K562 (cell line): ENCODE results near the gene LMO7. TPM values are rescaled to one million over a fixed set of nuclear protein-coding genes. Genes with fewer than 3 reads are reported as not detected.

ENCODE experiments used
- ATAC-seq: fragments of 200-7000 bp; cut with Tn5 transposase; 3 replicates; pipeline ENCODE4 v1.9.1; 2020; ENCODE audit warnings: moderate library complexity
- BruUV-seq: library from RNA; stranded (reverse); fragments of 400-500 nt; replicated peaks from 2 replicates; lab custom pipeline; 2021; lab: Mats Ljungman, UMichigan
- CTCF ChIA-PET: fragments of 300-600 bp; formaldehyde crosslinking; extraction: SDS; loops from one replicate; lab custom pipeline; 2021; ENCODE audit warnings: low intra/inter-chr PET ratio; lab: Yijun Ruan, JAX
- POLR2A ChIA-PET: fragments of 300-600, 350-650 bp; sonication (Branson Sonifier 250); formaldehyde crosslinking; extraction: SDS; loops from one replicate; lab custom pipeline; 2021; ENCODE audit warnings: antibody characterized with exemption, inconsistent platforms; lab: Yijun Ruan, JAX
- DNase-seq, 4 experiments: peaks; one replicate each; pipeline versions ENCODE4 v3.0.0 to v3.0.0-alpha.2; 2011 to 2018; ENCODE audit warnings: low spot score in 3 of 4, mixed read lengths in 3 of 4; ENCODE audit errors: extremely low read depth in 1 of 4
- FAIRE-seq: peaks from 2 replicates; lab custom pipeline; 2011; peaks lifted over from hg19 to GRCh38; lab: Jason Lieb, UNC
- H2AFZ ChIP-seq: 2 replicates; pipeline ENCODE4 v1.6.0; 2011; ENCODE audit warnings: low read depth, low read length, control low read depth, inconsistent platforms
- H3K27ac ChIP-seq: fragments of 200-600 bp; 3 replicates; pipeline ENCODE4 v1.8.0; 2011; ENCODE audit warnings: low read depth, mild to moderate bottlenecking, control low read depth, inconsistent platforms, low read length, moderate library complexity, mixed read lengths; ENCODE audit errors: extremely low read depth
- H3K27me3 ChIP-seq, 2 experiments: fragments of 300-600 bp in 1 of 2; 2 replicates in 1 of 2; 3 replicates in 1 of 2; pipeline versions ENCODE4 v1.6.0 to v1.8.0; 2011; ENCODE audit warnings: inconsistent platforms in 2 of 2, low read length in 2 of 2, mild to moderate bottlenecking in 1 of 2, mixed read lengths in 1 of 2, moderate library complexity in 1 of 2; ENCODE audit not compliant: control insufficient read depth in 2 of 2, insufficient read depth in 2 of 2
- H3K36me3 ChIP-seq: fragments of 300-600 bp; 3 replicates; pipeline ENCODE4 v1.8.0; 2011; ENCODE audit warnings: mild to moderate bottlenecking, low read length, inconsistent platforms; ENCODE audit not compliant: control insufficient read depth, insufficient read depth
- H3K4me1 ChIP-seq, 2 experiments: fragments of 200-600 bp in 1 of 2; replicated peaks in 1 of 2; 2 replicates in 1 of 2; 3 replicates in 1 of 2; pipeline versions ENCODE4 v1.5.1 to v1.8.0; 2011; ENCODE audit warnings: inconsistent platforms in 2 of 2, low read length in 2 of 2, mild to moderate bottlenecking in 1 of 2, mixed read lengths in 1 of 2, moderate library complexity in 1 of 2; ENCODE audit not compliant: control insufficient read depth in 2 of 2, insufficient read depth in 2 of 2
- H3K4me2 ChIP-seq: 2 replicates; pipeline ENCODE4 v1.6.1; 2011; ENCODE audit warnings: low read length, control low read depth, inconsistent platforms, mixed read lengths; ENCODE audit not compliant: insufficient read depth
- H3K4me3 ChIP-seq: fragments of 200-600 bp; sonication (generic), shearing (Covaris generic); 2 replicates; pipeline ENCODE4 v1.5.1; 2016; ENCODE audit warnings: control low read depth, inconsistent platforms
- H3K79me2 ChIP-seq: fragments of 200-600 bp; 3 replicates; pipeline ENCODE4 v1.8.0; 2011; ENCODE audit warnings: low read length, inconsistent platforms; ENCODE audit not compliant: control insufficient read depth, insufficient read depth
- H3K9ac ChIP-seq, 2 experiments: 2 replicates each; pipeline versions ENCODE4 v1.6.0 to v1.6.1; 2011; ENCODE audit warnings: low read depth in 2 of 2, low read length in 2 of 2, control low read depth in 1 of 2, inconsistent platforms in 1 of 2, mild to moderate bottlenecking in 1 of 2, mixed read lengths in 1 of 2; ENCODE audit not compliant: insufficient read depth in 1 of 2
- H3K9me1 ChIP-seq: one replicate; pipeline ENCODE4 v1.6.0; 2011; ENCODE audit warnings: inconsistent platforms, mild to moderate bottlenecking, low read length, moderate library complexity; ENCODE audit not compliant: control insufficient read depth, insufficient read depth
- H3K9me3 ChIP-seq: replicated peaks from 2 replicates; pipeline ENCODE4 v1.5.1; 2011; ENCODE audit warnings: low read depth, low read length, inconsistent platforms; ENCODE audit not compliant: control insufficient read depth, insufficient read depth
- H4K20me1 ChIP-seq: replicated peaks from 2 replicates; pipeline ENCODE4 v1.6.1; 2011; ENCODE audit warnings: low read length, inconsistent platforms, mixed read lengths; ENCODE audit not compliant: control insufficient read depth, insufficient read depth
- ARNT ChIP-seq, 2 experiments: fragments of 450-650 bp; IDR thresholded peaks; 2 replicates each; pipeline ENCODE4 v1.6.1; 2016; ENCODE audit warnings: mild to moderate bottlenecking in 1 of 2
- BACH1 ChIP-seq: fragments of 200-800 bp; sonication (Bioruptor generic); IDR thresholded peaks from 2 replicates; pipeline ENCODE4 v1.6.1; 2016; ENCODE audit warnings: missing genetic modification characterization, missing compliant biosample characterization
- ETS2 ChIP-seq: IDR thresholded peaks from 2 replicates; pipeline ENCODE4 v1.6.1; 2016; ENCODE audit warnings: borderline replicate concordance, missing genetic modification characterization, mild to moderate bottlenecking, moderate library complexity, missing compliant biosample characterization; ENCODE audit not compliant: poor library complexity, severe bottlenecking
- MYC ChIP-seq, 2 experiments: fragments of 250-450 bp in 1 of 2; sonication (Bioruptor Pico) in 1 of 2; IDR thresholded peaks; 2 replicates each; pipeline versions ENCODE4 v1.5.1 to v1.6.1; 2012 to 2021; ENCODE audit warnings: low read depth in 2 of 2, borderline replicate concordance in 1 of 2, improper control_type of control experiment in 1 of 2, low read length in 1 of 2, mild to moderate bottlenecking in 1 of 2, moderate library complexity in 1 of 2
- POLR2AphosphoS2 ChIP-seq: IDR thresholded peaks from 2 replicates; pipeline ENCODE4 v1.6.1; 2012; ENCODE audit warnings: low read length, improper control_type of control experiment
- RBBP5 ChIP-seq: fragments of 200-600 bp; sonication (generic); IDR thresholded peaks from 2 replicates; pipeline ENCODE4 v1.6.1; 2012; ENCODE audit warnings: borderline replicate concordance, mild to moderate bottlenecking, low read length, control low read depth, inconsistent platforms; ENCODE audit not compliant: insufficient read depth, poor library complexity, severe bottlenecking
- RBM14 ChIP-seq: fragments of 200-400 bp; formaldehyde crosslinking; IDR thresholded peaks from 2 replicates; pipeline ENCODE4 v1.6.1; 2018; ENCODE audit warnings: low read depth, mild to moderate bottlenecking, low read length, moderate library complexity, borderline replicate concordance; ENCODE audit not compliant: insufficient read depth
- SAFB2 ChIP-seq: fragments of 200-400 bp; formaldehyde crosslinking; IDR thresholded peaks from 2 replicates; pipeline ENCODE4 v1.6.1; 2018; ENCODE audit warnings: borderline replicate concordance, low read length, low read depth, moderate library complexity; ENCODE audit not compliant: severe bottlenecking
- ZNF444 ChIP-seq: fragments of 250-450 bp; sonication (Bioruptor Pico); IDR thresholded peaks from 2 replicates; pipeline ENCODE4 v1.4.0; 2020; ENCODE audit warnings: mild to moderate bottlenecking, moderate library complexity
- WGBS: fragments of 100-300 bp; shearing (Covaris generic); methylation state at CpG from one replicate; pipeline ENCODE4 v1.1.6; 2016; ENCODE audit warnings: low coverage, mixed read lengths; ENCODE audit not compliant: insufficient coverage; ENCODE audit errors: missing lambda C conversion rate; 5-methylcytosine and 5-hydroxymethylcytosine counted together
- in situ Hi-C: fragments of 300-500 bp; cut with MboI; formaldehyde crosslinking; loops from 4 replicates; pipeline ENCODE4 v1.15.0; 2018; ENCODE audit warnings: inconsistent platforms, mixed read lengths
- intact Hi-C: fragments of 100-400 bp; cut with micrococcal nuclease; formaldehyde crosslinking; loops from 2 replicates; pipeline ENCODE4 v1.14.2; 2022
- polyA plus RNA-seq, 8 experiments: library from polyadenylated mRNA; depleted of rRNA in 4 of 8; stranded (reverse) in 5 of 8; unstranded in 3 of 8; fragments of >200 nt; fragmentation: Nextera tagmentation in 2 of 8; fragmentation: Illumina TruSeq in 1 of 8; extraction: Ambion mirVana in 2 of 8; extraction: Trizol in 1 of 8; gene quantifications; 2 replicates each; pipeline versions ENCODE4 v1.2.1 to v1.2.3, GENCODE V29; 2011 to 2014; ENCODE audit warnings: inconsistent platforms in 1 of 8, missing spikeins in 1 of 8
- total RNA-seq, 7 experiments: library from RNA; depleted of rRNA in 6 of 7; stranded (reverse); fragments of >200 nt in 6 of 7; fragmentation: Illumina TruSeq in 2 of 7; extraction: Trizol in 2 of 7; gene quantifications; 2 replicates each; pipeline versions ENCODE4 v1.2.1 to v1.2.3, GENCODE V29; 2011 to 2021; ENCODE audit warnings: low replicate concordance in 1 of 7

Gene LMO7
- total and polyA plus RNA-seq, 9 of the 15 experiments (the other 6 are each of a cell fraction or from before 2014, with no cell fraction given): 0.42 to 4.3 (median 1.7) TPM

DNA sequence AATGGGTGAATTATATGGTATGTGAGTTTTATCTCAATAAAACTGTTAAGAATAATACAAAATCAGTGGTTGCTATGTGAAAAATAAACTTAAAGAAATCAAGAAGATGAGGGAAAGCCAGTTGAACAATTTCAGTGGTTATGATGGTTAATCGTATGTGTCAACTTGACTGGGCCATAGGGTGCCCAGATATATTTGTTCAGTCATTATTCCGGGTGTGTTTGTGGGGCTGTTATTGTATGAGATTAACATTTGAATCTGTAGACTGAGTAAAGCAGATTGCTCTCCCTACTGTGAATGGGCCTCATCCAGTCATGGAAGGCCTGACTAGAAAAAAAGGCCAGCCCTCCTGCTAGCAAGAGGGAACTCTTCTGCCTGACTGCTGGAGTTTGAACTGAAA, 109.3 kb downstream of the LMO7 start (continued):
- TF ChIP-seq ZNF444 (CRISPR knock-in tag) (no peak), ARNT (IDR thresholded peaks at IDR 0.05) (no peak)

DNA sequence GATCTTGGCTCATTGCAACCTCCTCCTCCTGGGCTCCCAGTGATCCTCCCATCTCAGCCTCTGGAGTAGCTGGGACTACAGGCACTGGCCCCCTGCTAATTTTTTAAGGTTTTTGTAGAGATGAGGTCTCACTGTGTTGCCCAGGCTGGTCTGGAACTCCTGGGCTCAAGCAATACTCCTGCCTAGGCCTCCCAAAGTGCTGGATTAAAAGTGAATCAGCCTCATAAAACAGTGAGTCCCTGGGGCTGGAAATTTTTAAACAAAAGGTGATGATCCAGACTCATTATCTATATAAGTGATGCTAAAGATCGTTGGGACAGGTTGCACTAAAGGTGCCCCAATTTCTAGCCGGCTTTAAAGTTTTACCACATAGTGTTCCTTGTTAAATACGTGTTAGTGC, 112.7 kb downstream of the LMO7 start:
- 0% methylated on average over 3 of the region's 3 CpGs for WGBS
- TF ChIP-seq BACH1 (tag): no peak
- no peak for FAIRE-seq
- DNase-seq: no peak
- ChIA-PET POLR2A (no interaction called here), CTCF (no interaction called here)
- no TSS peak for BruUV-seq
- in situ Hi-C loops (no loop called here), intact Hi-C loops (no loop called here)
- Histone ChIP-seq H3K9me3 (no peaks in the 10 kb centered on the region), H3K79me2 (no peaks in the 10 kb centered on the region), H3K4me1 (no peaks in the 10 kb centered on the region), H2AFZ (no peak overlapping the region), H3K9ac (no peak overlapping the region), H3K36me3 (no peaks in the 10 kb centered on the region), H3K27me3 (no peaks in the 10 kb centered on the region), H4K20me1 (no peaks in the 10 kb centered on the region), H3K4me2 (no peak overlapping the region), H3K9me1 (no peaks in the 10 kb centered on the region), H3K27ac (no peak overlapping the region), H3K4me3 (no peak overlapping the region)
- no peak for ATAC-seq

- CTCF ChIA-PET: no interaction called here
- no peaks in the 10 kb centered on the region for H3K4me1 ChIP-seq
- no peak overlapping the region for H3K9ac ChIP-seq
- no TSS peak for BruUV-seq
- in situ Hi-C loops (no loop called here), intact Hi-C loops (no loop called here)
- no peaks in the 10 kb centered on the region for H3K9me3 ChIP-seq
- H3K4me2 ChIP-seq: no peak overlapping the region
- no peaks in the 10 kb centered on the region for H3K79me2 ChIP-seq
- POLR2A ChIA-PET: no interaction called here
- FAIRE-seq (no peak), ATAC-seq (no peak), DNase-seq (no peak)
- H3K27me3 ChIP-seq: no peaks in the 10 kb centered on the region
- H3K9me1 ChIP-seq: no peaks in the 10 kb centered on the region
- H4K20me1 ChIP-seq: no peaks in the 10 kb centered on the region
- no peak for TF ChIP-seq MYC (IDR thresholded peaks at IDR 0.05; ENCODE audit: low read depth, low read length)
- TF ChIP-seq MYC (CRISPR knock-in tag; IDR thresholded peaks at IDR 0.05; ENCODE audit: borderline replicate concordance, low read depth): no peak
- no peak for TF ChIP-seq POLR2AphosphoS2
- TF ChIP-seq RBM14: no peak
- no peak for TF ChIP-seq SAFB2
- TF ChIP-seq RBBP5: no peak
- no peak for TF ChIP-seq ETS2 (tag)
- no peak overlapping the region for H3K27ac ChIP-seq
- no peak overlapping the region for H2AFZ ChIP-seq
- 0% methylated on average over 4 of the region's 4 CpGs for WGBS
- no peaks in the 10 kb centered on the region for H3K36me3 ChIP-seq
- H3K4me3 ChIP-seq: no peak overlapping the region
These were observed 113.3 kb downstream of the LMO7 start for GRCh38 chr13:75749407-75749806.
